ENCODE results near the gene SNRPN.
A peak's percentile ranks its signal among the peaks of the same experiment; 100 is the strongest.

DNA sequence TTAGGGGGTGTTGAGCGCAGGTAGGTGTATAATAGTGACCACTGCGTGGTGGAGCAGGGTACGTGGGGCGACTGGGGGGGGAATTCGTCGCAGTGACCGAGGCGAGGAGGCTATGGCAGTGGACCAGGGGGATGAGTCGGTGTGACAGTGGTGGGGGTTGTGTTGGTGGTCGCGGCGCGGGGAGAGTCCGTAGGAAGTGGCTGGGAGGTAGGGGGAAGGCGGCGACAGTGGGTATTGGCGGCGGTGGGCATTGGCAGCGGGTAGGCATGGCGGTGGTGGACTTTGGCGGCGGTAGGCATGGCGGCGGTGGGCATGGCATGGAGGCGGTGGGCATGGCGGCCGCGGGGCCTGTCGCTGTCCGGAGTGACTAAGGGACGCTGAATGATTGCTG, 739 bp downstream of the SNRPN start:
- no peak for TF ChIP-seq TEAD4 (CRISPR knock-in tag; IDR thresholded peaks at IDR 0.05)
- TF ChIP-seq, protein P1, sequence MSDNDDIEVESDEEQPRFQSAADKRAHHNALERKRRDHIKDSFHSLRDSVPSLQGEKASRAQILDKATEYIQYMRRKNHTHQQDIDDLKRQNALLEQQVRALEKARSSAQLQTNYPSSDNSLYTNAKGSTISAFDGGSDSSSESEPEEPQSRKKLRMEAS (CRISPR knock-in tag; IDR thresholded peaks at IDR 0.05) = no peak
- TF ChIP-seq, protein P2, sequence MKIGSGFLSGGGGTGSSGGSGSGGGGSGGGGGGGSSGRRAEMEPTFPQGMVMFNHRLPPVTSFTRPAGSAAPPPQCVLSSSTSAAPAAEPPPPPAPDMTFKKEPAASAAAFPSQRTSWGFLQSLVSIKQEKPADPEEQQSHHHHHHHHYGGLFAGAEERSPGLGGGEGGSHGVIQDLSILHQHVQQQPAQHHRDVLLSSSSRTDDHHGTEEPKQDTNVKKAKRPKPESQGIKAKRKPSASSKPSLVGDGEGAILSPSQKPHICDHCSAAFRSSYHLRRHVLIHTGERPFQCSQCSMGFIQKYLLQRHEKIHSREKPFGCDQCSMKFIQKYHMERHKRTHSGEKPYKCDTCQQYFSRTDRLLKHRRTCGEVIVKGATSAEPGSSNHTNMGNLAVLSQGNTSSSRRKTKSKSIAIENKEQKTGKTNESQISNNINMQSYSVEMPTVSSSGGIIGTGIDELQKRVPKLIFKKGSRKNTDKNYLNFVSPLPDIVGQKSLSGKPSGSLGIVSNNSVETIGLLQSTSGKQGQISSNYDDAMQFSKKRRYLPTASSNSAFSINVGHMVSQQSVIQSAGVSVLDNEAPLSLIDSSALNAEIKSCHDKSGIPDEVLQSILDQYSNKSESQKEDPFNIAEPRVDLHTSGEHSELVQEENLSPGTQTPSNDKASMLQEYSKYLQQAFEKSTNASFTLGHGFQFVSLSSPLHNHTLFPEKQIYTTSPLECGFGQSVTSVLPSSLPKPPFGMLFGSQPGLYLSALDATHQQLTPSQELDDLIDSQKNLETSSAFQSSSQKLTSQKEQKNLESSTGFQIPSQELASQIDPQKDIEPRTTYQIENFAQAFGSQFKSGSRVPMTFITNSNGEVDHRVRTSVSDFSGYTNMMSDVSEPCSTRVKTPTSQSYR (CRISPR knock-in tag; IDR thresholded peaks at IDR 0.05) = no peak
- TF ChIP-seq, protein P3, sequence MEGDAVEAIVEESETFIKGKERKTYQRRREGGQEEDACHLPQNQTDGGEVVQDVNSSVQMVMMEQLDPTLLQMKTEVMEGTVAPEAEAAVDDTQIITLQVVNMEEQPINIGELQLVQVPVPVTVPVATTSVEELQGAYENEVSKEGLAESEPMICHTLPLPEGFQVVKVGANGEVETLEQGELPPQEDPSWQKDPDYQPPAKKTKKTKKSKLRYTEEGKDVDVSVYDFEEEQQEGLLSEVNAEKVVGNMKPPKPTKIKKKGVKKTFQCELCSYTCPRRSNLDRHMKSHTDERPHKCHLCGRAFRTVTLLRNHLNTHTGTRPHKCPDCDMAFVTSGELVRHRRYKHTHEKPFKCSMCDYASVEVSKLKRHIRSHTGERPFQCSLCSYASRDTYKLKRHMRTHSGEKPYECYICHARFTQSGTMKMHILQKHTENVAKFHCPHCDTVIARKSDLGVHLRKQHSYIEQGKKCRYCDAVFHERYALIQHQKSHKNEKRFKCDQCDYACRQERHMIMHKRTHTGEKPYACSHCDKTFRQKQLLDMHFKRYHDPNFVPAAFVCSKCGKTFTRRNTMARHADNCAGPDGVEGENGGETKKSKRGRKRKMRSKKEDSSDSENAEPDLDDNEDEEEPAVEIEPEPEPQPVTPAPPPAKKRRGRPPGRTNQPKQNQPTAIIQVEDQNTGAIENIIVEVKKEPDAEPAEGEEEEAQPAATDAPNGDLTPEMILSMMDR (IDR thresholded peaks at IDR 0.05) = no peak
- no peak for TF ChIP-seq MYBL2 (CRISPR knock-in tag; IDR thresholded peaks at IDR 0.05)
- peak; percentile 57; the same call in 1 of the 2 replicates for TF ChIP-seq NFE2L1 (CRISPR knock-in tag; IDR thresholded peaks at IDR 0.05)
- TF ChIP-seq, protein P4, sequence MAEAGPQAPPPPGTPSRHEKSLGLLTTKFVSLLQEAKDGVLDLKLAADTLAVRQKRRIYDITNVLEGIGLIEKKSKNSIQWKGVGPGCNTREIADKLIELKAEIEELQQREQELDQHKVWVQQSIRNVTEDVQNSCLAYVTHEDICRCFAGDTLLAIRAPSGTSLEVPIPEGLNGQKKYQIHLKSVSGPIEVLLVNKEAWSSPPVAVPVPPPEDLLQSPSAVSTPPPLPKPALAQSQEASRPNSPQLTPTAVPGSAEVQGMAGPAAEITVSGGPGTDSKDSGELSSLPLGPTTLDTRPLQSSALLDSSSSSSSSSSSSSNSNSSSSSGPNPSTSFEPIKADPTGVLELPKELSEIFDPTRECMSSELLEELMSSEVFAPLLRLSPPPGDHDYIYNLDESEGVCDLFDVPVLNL (CRISPR knock-in tag; IDR thresholded peaks at IDR 0.05; ENCODE audit: borderline replicate concordance, low read depth) = 0 out of 2 replicates have a peak, but pooled peaks have one; percentile 28
- TF ChIP-seq, protein P5, sequence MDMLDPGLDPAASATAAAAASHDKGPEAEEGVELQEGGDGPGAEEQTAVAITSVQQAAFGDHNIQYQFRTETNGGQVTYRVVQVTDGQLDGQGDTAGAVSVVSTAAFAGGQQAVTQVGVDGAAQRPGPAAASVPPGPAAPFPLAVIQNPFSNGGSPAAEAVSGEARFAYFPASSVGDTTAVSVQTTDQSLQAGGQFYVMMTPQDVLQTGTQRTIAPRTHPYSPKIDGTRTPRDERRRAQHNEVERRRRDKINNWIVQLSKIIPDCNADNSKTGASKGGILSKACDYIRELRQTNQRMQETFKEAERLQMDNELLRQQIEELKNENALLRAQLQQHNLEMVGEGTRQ (CRISPR knock-in tag; IDR thresholded peaks at IDR 0.05) = no peak
